ENCODE data around the gene TAL1. TPM values are rescaled to one million over a fixed set of nuclear protein-coding genes. Genes with fewer than 3 reads are reported as not detected.
"Not testable (repeated sequence)": the region's sequence is repeated elsewhere in the genome, so short reads cannot be mapped to it uniquely, and the experiment has no call there.

Gene TAL1
- total RNA-seq, 2 experiments from 2014 or later = not detected

DNA sequence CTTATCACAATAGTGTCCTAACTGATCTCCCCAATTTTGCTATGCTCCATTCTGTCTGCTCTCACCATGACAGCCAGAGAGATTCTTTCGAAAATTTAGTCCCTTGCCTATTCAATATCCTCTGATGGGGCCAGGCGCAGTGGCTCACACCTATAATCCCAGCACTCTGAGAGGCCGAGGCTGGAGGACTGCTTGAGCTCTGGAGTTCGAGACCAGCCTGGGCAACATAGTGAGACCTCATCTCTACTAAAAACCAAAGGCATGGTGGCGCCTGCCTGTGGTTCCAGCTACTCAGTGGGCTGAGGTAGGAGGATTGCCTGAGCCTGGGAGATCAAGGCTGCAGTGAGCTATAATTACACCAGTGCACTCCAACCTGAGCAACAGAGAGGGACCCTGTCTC, 26.1 kb downstream of the TAL1 start:
- Mint-ChIP-seq H3K4me3 (no peak overlapping the region), H3K36me3 (ENCODE audit: low read depth) (no peaks in the 10 kb centered on the region), H3K27ac (no peak overlapping the region), H3K27me3 (ENCODE audit: low read depth) (peaks cover 34% of the 10 kb centered on the region), H3K4me1 (ENCODE audit: low read depth) (no peaks in the 10 kb centered on the region), H3K9me3 (ENCODE audit: insufficient read depth) (no peaks in the 10 kb centered on the region)
- CTCF ChIA-PET = interaction anchor here (2.7 kb wide), 1 partner anchor 13 kb away, joined by 10 read pairs; no protein-coding TSS in a partner anchor
- POLR2A ChIA-PET = no interaction called here
- ATAC-seq (no peak), DNase-seq (no peak)

DNA sequence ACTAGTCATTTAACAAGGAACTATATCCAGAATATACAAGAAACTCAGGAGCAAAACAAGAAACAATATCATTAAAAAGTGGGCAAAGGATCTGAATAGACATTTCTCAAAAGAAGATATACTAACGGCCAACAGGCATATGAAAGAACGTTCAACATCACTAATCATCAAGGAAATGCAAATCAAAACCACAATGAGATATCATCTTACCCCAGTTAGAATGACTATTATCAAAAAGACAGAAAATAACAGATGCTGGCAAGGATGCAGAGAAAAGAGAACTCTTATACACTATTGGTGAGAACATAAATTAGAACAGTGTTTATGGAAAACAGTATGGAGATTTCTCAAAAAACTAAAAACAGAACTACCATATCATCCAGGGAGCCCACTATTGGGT, 28.5 kb downstream of the TAL1 start:
- ATAC-seq; H3K4me3 Mint-ChIP-seq; H3K36me3 Mint-ChIP-seq (ENCODE audit: low read depth); H3K4me1 Mint-ChIP-seq (ENCODE audit: low read depth); H3K27ac Mint-ChIP-seq; DNase-seq; POLR2A ChIA-PET; H3K9me3 Mint-ChIP-seq (ENCODE audit: insufficient read depth): not testable (repeated sequence)
- CTCF ChIA-PET = interaction anchor here (2.5 kb wide), 1 partner anchor 10 kb away, joined by 10 read pairs; no protein-coding TSS in a partner anchor
- peaks cover 37% of the 10 kb centered on the region for H3K27me3 Mint-ChIP-seq (ENCODE audit: low read depth)

DNA sequence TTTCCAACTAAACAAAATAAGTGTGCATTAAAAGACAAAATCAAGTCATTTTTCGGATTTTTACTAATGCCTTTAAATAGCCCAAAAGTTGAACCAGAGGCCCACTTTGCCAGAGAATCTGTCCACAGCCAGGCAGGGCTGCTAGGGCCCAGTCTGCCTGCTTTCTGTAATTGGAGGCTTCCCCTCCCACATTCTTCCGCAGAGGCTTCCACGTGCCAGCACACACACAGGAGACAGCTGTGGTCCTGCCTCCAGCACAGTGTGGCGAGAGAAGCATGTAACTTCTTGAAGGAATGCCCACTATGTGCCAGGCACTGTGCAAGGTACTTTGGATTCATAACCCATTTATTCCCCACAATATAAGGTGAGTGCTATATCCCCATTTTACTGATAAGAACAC, 30.8 kb downstream of the TAL1 start:
- Mint-ChIP-seq H3K27me3 (ENCODE audit: low read depth) (peaks cover 34% of the 10 kb centered on the region), H3K4me1 (ENCODE audit: low read depth) (no peaks in the 10 kb centered on the region), H3K27ac (no peak overlapping the region), H3K9me3 (ENCODE audit: insufficient read depth) (no peaks in the 10 kb centered on the region), H3K4me3 (no peak overlapping the region), H3K36me3 (ENCODE audit: low read depth) (no peaks in the 10 kb centered on the region)
- ChIA-PET POLR2A (no interaction called here), CTCF (interaction anchor here (1.3 to 2.5 kb wide), 2 partner anchors 8 to 22 kb away, joined by 5 to 10 read pairs; no protein-coding TSS in a partner anchor)
- DNase-seq (no peak), ATAC-seq (no peak)

DNA sequence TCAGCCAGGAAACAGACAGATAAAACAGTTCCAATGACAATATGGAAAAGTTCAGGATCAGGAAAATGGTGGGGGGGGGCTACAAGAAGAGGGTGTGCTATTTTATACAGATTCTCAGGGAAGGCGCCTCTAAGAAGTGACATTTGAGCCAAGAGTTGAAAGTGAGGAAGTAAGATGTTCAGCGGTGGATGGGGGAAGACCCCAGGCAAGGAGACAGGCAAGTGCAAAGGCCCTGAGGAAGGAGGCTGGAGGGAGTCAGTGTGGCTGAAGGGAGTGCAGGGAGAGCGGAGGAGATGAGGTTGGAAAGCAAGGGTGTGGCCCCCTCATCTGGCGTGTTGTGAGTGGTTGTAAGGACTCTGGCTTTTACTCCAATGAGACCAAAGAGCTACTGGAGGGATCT, 33.8 kb downstream of the TAL1 start:
- POLR2A ChIA-PET = no interaction called here
- no peaks in the 10 kb centered on the region for H3K4me1 Mint-ChIP-seq (ENCODE audit: low read depth)
- no peak overlapping the region for H3K4me3 Mint-ChIP-seq
- ATAC-seq (no peak), DNase-seq (no peak)
- no peaks in the 10 kb centered on the region for H3K36me3 Mint-ChIP-seq (ENCODE audit: low read depth)
- peaks cover 20% of the 10 kb centered on the region for H3K27me3 Mint-ChIP-seq (ENCODE audit: low read depth)
- no peaks in the 10 kb centered on the region for H3K9me3 Mint-ChIP-seq (ENCODE audit: insufficient read depth)
- CTCF ChIA-PET = no interaction called here
- no peak overlapping the region for H3K27ac Mint-ChIP-seq

GRCh38 chr1:47196622-47197021, 35.4 kb downstream of the TAL1 start:
- peaks cover 17% of the 10 kb centered on the region for H3K27me3 Mint-ChIP-seq (ENCODE audit: low read depth)
- no peaks in the 10 kb centered on the region for H3K9me3 Mint-ChIP-seq (ENCODE audit: insufficient read depth)
- DNase-seq = no peak
- ChIA-PET POLR2A (no interaction called here), CTCF (interaction anchor here (0.6 to 1.5 kb wide), 3 partner anchors 17 to 66 kb away, joined by 3 to 7 read pairs (median 4); no protein-coding TSS in a partner anchor)
- H3K4me3 Mint-ChIP-seq = no peak overlapping the region
- H3K36me3 Mint-ChIP-seq (ENCODE audit: low read depth) = no peaks in the 10 kb centered on the region
- no peak for ATAC-seq
- H3K4me1 Mint-ChIP-seq (ENCODE audit: low read depth) = no peaks in the 10 kb centered on the region
- no peak overlapping the region for H3K27ac Mint-ChIP-seq

DNA sequence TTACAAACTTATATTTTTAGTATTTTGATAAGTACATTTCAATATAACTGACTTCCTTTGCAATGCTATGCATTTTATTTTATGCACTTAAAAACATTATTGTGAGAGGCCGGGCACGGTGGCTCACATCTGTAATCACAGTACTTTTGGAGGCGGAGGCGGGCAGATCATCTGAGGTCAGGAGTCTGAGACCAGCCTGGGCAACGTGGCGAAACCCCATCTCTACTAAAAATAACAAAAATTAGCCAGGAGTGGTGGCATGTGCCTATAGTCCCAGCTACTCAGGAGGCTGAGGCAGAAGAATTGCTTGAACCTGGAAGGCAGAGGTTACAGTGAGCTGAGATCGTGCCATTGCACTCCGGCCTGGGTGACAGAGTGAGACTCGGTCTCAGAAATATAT, 36.0 kb downstream of the TAL1 start:
- H3K9me3 Mint-ChIP-seq (ENCODE audit: insufficient read depth); ATAC-seq; DNase-seq; H3K27ac Mint-ChIP-seq; H3K4me3 Mint-ChIP-seq; H3K4me1 Mint-ChIP-seq (ENCODE audit: low read depth); H3K36me3 Mint-ChIP-seq (ENCODE audit: low read depth); POLR2A ChIA-PET: not testable (repeated sequence)
- peaks cover 15% of the 10 kb centered on the region for H3K27me3 Mint-ChIP-seq (ENCODE audit: low read depth)
- CTCF ChIA-PET = interaction anchor here (1.5 to 4.7 kb wide), 3 partner anchors 18 to 67 kb away, joined by 7 to 70 read pairs (median 59); no protein-coding TSS in a partner anchor

GRCh38 chr1:47194311-47194710, 37.7 kb downstream of the TAL1 start:
- Mint-ChIP-seq H3K4me3 (no peak overlapping the region), H3K27ac (no peak overlapping the region), H3K9me3 (ENCODE audit: insufficient read depth) (no peaks in the 10 kb centered on the region), H3K27me3 (ENCODE audit: low read depth) (peaks cover 10% of the 10 kb centered on the region), H3K4me1 (ENCODE audit: low read depth) (no peaks in the 10 kb centered on the region), H3K36me3 (ENCODE audit: low read depth) (no peaks in the 10 kb centered on the region)
- ChIA-PET POLR2A (no interaction called here), CTCF (interaction anchor here (1.2 to 4.7 kb wide), 3 partner anchors 11 to 69 kb away, joined by 3 to 70 read pairs (median 59); no protein-coding TSS in a partner anchor)
- DNase-seq (no peak), ATAC-seq (no peak)

DNA sequence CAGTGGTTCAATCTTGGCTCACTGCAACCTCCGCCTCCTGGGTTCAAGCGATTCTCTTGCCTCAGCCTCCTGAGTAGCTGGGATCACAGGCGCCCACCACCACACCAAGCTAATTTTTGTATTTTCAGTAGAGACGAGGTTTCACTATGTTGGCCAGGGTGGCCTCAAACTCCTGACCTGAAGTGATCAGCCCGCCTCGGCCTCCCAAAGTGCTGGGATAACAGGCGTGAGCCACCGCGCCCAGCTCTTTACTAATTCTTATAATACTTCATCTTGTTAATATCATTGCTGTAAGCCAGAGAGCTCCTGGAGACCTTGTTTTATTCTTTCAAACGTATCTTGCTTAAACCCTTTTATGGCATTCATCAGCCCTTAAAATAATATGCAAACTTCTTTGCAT, 38.5 kb downstream of the TAL1 start:
- CTCF ChIA-PET = interaction anchor here (0.6 to 4.7 kb wide), 14 partner anchors 9 to 1537 kb away, joined by 3 to 70 read pairs (median 5); no protein-coding TSS in a partner anchor
- POLR2A ChIA-PET, ATAC-seq: not testable (repeated sequence)

GRCh38 chr1:47192458-47193384, 39.3 kb downstream of the TAL1 start:
- peak; percentile 77 for ATAC-seq
- ChIA-PET CTCF (interaction anchor here (0.6 to 4.7 kb wide), 21 partner anchors 9 to 1536 kb away, joined by 3 to 70 read pairs (median 4); partner anchors contain the start of gene STIL), POLR2A (no interaction called here)
- Mint-ChIP-seq H3K4me3 (no peak overlapping the region), H3K27ac (no peak overlapping the region), H3K36me3 (ENCODE audit: low read depth) (no peaks in the 10 kb centered on the region), H3K4me1 (ENCODE audit: low read depth) (no peaks in the 10 kb centered on the region), H3K9me3 (ENCODE audit: insufficient read depth) (no peaks in the 10 kb centered on the region), H3K27me3 (ENCODE audit: low read depth) (peaks cover 3% of the 10 kb centered on the region)
- DNase-seq = peak; percentile 75

More for the DNA sequence above, 38.5 kb downstream of the TAL1 start:
- not testable (repeated sequence) for H3K27ac Mint-ChIP-seq; DNase-seq; H3K9me3 Mint-ChIP-seq (ENCODE audit: insufficient read depth); H3K4me3 Mint-ChIP-seq; H3K27me3 Mint-ChIP-seq (ENCODE audit: low read depth); H3K36me3 Mint-ChIP-seq (ENCODE audit: low read depth); H3K4me1 Mint-ChIP-seq (ENCODE audit: low read depth)

GRCh38 chr1:47191940-47192457, 40.0 kb downstream of the TAL1 start:
- Mint-ChIP-seq H3K27ac (no peak overlapping the region), H3K4me3 (no peak overlapping the region), H3K36me3 (ENCODE audit: low read depth) (no peaks in the 10 kb centered on the region), H3K9me3 (ENCODE audit: insufficient read depth) (no peaks in the 10 kb centered on the region), H3K4me1 (ENCODE audit: low read depth) (no peaks in the 10 kb centered on the region), H3K27me3 (ENCODE audit: low read depth) (peaks cover 3% of the 10 kb centered on the region)
- no peak for DNase-seq
- CTCF ChIA-PET = interaction anchor here (0.8 to 4.7 kb wide), 12 partner anchors 9 to 534 kb away, joined by 3 to 70 read pairs (median 6); partner anchors contain the start of gene STIL
- ATAC-seq = no peak
- POLR2A ChIA-PET = no interaction called here

DNA sequence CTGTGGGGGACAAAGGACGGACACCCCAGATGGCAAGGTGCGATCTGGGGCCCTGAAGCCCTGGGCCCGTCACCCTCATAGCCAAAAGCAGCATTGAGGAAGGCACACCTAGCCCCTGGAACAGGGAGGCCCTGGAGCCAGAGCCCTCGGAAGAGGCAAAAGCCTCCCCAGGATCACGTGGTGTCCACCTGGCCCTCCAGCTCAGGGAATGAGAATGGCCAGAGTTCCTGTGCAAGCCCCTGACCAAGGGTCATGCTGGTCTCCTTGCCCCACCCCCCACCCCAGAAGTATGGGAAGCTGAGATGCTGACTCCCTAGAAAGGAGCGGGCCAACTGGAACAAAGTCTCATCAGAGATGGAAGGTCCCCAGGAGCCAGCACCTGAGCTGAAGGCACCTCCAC, 41.2 kb downstream of the TAL1 start:
- DNase-seq (no peak), ATAC-seq (no peak)
- H3K4me1 Mint-ChIP-seq (ENCODE audit: low read depth) = no peaks in the 10 kb centered on the region
- no peak overlapping the region for H3K27ac Mint-ChIP-seq
- no peaks in the 10 kb centered on the region for H3K9me3 Mint-ChIP-seq (ENCODE audit: insufficient read depth)
- POLR2A ChIA-PET = no interaction called here
- no peaks in the 10 kb centered on the region for H3K36me3 Mint-ChIP-seq (ENCODE audit: low read depth)
- no peak overlapping the region for H3K4me3 Mint-ChIP-seq
- CTCF ChIA-PET = interaction anchor here (0.6 to 3.7 kb wide), 3 partner anchors 12 to 72 kb away, joined by 3 to 26 read pairs (median 9); no protein-coding TSS in a partner anchor
- peaks cover 3% of the 10 kb centered on the region for H3K27me3 Mint-ChIP-seq (ENCODE audit: low read depth)

DNA sequence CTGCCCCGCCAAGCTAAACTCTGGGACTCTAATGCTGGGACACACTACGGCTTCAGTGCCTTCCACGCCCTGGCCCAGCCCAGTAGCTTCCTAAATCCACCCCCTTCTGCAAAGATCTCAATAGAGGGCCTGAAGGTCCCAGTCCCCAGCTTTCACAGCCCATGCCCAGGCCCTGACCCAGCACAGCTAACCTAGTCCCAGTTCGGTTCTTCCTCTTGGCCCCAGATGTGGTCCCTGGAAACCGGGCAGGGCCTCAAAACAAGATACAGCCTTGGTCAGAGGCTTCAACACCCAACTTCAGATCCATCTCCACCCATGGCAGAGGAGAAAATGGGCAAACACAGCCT, 41.5 kb downstream of the TAL1 start:
- no peaks in the 10 kb centered on the region for H3K36me3 Mint-ChIP-seq (ENCODE audit: low read depth)
- H3K4me3 Mint-ChIP-seq = no peak overlapping the region
- DNase-seq (no peak), ATAC-seq (no peak)
- peaks cover 3% of the 10 kb centered on the region for H3K27me3 Mint-ChIP-seq (ENCODE audit: low read depth)
- POLR2A ChIA-PET = no interaction called here
- H3K4me1 Mint-ChIP-seq (ENCODE audit: low read depth) = no peaks in the 10 kb centered on the region
- H3K9me3 Mint-ChIP-seq (ENCODE audit: insufficient read depth) = no peaks in the 10 kb centered on the region
- H3K27ac Mint-ChIP-seq = no peak overlapping the region
- CTCF ChIA-PET = interaction anchor here (0.6 to 3.7 kb wide), 3 partner anchors 12 to 72 kb away, joined by 3 to 26 read pairs (median 9); no protein-coding TSS in a partner anchor

Data from activated CD8-positive, alpha-beta T cell treated with anti-CD3 and anti-CD28 coated beads, Interleukin-2, amount 10 ng/mL, durations not matched to agents 7 days and 5 days (primary cell).